ENCODE data around the gene PIMREG.

DNA sequence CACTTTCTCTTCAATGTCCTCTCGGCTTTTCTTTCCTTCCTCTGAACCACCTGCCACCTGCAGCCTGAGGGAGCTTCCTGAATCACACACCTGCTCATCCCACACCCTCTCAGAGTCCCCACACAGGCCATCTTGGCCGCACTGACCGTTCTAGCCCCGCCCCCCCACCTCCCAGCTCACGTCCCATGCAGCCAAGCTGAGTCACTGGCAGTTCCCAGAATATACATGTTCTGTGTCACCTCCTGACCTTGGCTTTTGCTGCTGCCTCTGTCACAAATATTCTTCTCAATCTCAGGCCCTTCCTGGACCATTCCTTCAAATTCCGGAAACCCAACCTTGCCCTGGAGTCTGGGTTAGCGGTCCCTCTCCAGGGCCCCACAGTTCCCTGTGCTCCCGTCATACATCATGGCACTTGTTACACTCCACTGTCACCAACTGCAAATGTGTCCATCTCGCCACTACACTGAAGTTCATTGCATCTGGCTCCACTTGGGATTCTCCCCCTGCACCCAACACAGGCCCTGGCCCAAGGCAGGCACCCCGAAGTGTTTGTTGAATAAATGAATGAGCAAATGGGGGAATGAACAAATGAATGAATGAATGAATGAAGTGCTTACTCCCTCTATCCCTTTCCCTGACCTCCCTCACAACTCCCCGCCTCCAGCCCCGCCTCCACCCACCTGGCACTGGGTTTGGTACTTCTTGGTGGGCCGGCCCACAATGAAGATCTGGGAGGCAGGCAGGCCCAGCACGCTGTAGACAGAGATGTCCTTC lies 12.8 kb downstream of the PIMREG start:
- TF ChIP-seq, protein P1, sequence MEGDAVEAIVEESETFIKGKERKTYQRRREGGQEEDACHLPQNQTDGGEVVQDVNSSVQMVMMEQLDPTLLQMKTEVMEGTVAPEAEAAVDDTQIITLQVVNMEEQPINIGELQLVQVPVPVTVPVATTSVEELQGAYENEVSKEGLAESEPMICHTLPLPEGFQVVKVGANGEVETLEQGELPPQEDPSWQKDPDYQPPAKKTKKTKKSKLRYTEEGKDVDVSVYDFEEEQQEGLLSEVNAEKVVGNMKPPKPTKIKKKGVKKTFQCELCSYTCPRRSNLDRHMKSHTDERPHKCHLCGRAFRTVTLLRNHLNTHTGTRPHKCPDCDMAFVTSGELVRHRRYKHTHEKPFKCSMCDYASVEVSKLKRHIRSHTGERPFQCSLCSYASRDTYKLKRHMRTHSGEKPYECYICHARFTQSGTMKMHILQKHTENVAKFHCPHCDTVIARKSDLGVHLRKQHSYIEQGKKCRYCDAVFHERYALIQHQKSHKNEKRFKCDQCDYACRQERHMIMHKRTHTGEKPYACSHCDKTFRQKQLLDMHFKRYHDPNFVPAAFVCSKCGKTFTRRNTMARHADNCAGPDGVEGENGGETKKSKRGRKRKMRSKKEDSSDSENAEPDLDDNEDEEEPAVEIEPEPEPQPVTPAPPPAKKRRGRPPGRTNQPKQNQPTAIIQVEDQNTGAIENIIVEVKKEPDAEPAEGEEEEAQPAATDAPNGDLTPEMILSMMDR (IDR thresholded peaks at IDR 0.05) = no peak
- peak; percentile 43 for TF ChIP-seq POLR2AphosphoS5 (IDR thresholded peaks at IDR 0.05)
- TF ChIP-seq EP300 (IDR thresholded peaks at IDR 0.05) = no peak
- TF ChIP-seq POLR2A (IDR thresholded peaks at IDR 0.05) = no peak
